Brain microvascular endothelial cell (primary cell): ENCODE results near the gene ZNF148.

Experiments used
- DNase-seq: peaks from one replicate; pipeline ENCODE4 v3.0.0-alpha.2; 2020
- H3K27ac ChIP-seq: fragments of 250-450 bp; sonication (Bioruptor Pico); 2 replicates; pipeline ENCODE4 v1.5.1; 2020; ENCODE audit warnings: mild to moderate bottlenecking, moderate library complexity
- H3K27me3 ChIP-seq: fragments of 250-450 bp; sonication (Bioruptor Pico); replicated peaks from 2 replicates; pipeline ENCODE4 v1.5.1; 2020; ENCODE audit warnings: mild to moderate bottlenecking
- H3K36me3 ChIP-seq: fragments of 250-450 bp; sonication (Bioruptor Pico); replicated peaks from 2 replicates; pipeline ENCODE4 v1.5.1; 2020; ENCODE audit warnings: mild to moderate bottlenecking
- H3K4me3 ChIP-seq: 2 replicates; pipeline ENCODE4 v1.5.1; 2011; ENCODE audit warnings: low read depth, mild to moderate bottlenecking, control low read depth, low read length, moderate library complexity
- in situ Hi-C: cut with HindIII; loops from 2 replicates; pipeline ENCODE4 v1.10.0; 2017; ENCODE audit warnings: low sequenced_read_pairs, low pct_ligation_motif_present
- TF ChIP-seq, protein P1 (sequence below): IDR thresholded peaks from 2 replicates; pipeline ENCODE4 v1.5.1; 2011; ENCODE audit warnings: low read depth, mild to moderate bottlenecking, moderate library complexity, low read length, control low read depth, inconsistent platforms; ENCODE audit errors: missing control alignments

The ZNF148 gene

GRCh38 chr3:125318871-125319270 is 56.3 kb downstream of the ZNF148 start:
- no peak overlapping the region for H3K4me3 ChIP-seq
- H3K27ac ChIP-seq = no peak overlapping the region
- no peaks in the 10 kb centered on the region for H3K27me3 ChIP-seq
- in situ Hi-C loops = no loop called here
- no peak for DNase-seq
- TF ChIP-seq, protein P1, sequence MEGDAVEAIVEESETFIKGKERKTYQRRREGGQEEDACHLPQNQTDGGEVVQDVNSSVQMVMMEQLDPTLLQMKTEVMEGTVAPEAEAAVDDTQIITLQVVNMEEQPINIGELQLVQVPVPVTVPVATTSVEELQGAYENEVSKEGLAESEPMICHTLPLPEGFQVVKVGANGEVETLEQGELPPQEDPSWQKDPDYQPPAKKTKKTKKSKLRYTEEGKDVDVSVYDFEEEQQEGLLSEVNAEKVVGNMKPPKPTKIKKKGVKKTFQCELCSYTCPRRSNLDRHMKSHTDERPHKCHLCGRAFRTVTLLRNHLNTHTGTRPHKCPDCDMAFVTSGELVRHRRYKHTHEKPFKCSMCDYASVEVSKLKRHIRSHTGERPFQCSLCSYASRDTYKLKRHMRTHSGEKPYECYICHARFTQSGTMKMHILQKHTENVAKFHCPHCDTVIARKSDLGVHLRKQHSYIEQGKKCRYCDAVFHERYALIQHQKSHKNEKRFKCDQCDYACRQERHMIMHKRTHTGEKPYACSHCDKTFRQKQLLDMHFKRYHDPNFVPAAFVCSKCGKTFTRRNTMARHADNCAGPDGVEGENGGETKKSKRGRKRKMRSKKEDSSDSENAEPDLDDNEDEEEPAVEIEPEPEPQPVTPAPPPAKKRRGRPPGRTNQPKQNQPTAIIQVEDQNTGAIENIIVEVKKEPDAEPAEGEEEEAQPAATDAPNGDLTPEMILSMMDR = no peak
- H3K36me3 ChIP-seq = peaks cover 6% of the 10 kb centered on the region

- in situ Hi-C loops = no loop called here
- H3K36me3 ChIP-seq = peaks cover 6% of the 10 kb centered on the region
Observed at GRCh38 chr3:125318167-125318865, 56.8 kb downstream of the ZNF148 start.

GRCh38 chr3:125317761-125318160 is 57.4 kb downstream of the ZNF148 start:
- in situ Hi-C loops = no loop called here
- TF ChIP-seq, protein P1 = no peak
- H3K27me3 ChIP-seq = no peaks in the 10 kb centered on the region
- no peak overlapping the region for H3K27ac ChIP-seq
- no peak overlapping the region for H3K4me3 ChIP-seq
- peaks cover 8% of the 10 kb centered on the region for H3K36me3 ChIP-seq
- DNase-seq = no peak

More at GRCh38 chr3:125318167-125318865, 56.8 kb downstream of the ZNF148 start:
- Histone ChIP-seq H3K27ac (no peak overlapping the region), H3K27me3 (no peaks in the 10 kb centered on the region), H3K4me3 (no peak overlapping the region)
- DNase-seq = no peak
- TF ChIP-seq, protein P1 = no peak

DNA sequence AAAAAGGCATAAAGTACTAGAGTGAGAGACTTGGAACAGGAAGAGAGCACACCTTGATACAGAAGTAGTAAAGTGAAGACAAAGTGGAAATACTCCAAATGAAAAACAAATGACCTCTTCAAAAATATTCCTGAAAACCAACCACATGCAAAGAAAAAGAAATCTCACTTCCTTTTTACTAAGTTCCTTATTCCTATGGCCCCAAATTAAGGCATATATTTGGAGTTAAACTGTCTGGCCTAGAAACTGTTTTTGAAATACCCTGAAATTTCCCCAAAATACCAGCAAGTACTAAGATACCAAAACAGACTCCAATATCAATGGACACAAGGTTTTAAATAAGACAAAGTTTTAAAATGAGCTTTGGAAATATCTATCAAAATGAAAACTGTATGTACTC is 58.2 kb downstream of the ZNF148 start:
- Histone ChIP-seq H3K27ac (no peak overlapping the region), H3K4me3 (no peak overlapping the region), H3K36me3 (peaks cover 13% of the 10 kb centered on the region), H3K27me3 (no peaks in the 10 kb centered on the region)
- TF ChIP-seq, protein P1 = no peak
- no peak for DNase-seq
- in situ Hi-C loops = no loop called here

GRCh38 chr3:125316246-125316645 is 58.9 kb downstream of the ZNF148 start:
- H3K27ac ChIP-seq = no peak overlapping the region
- in situ Hi-C loops = no loop called here
- no peak overlapping the region for H3K4me3 ChIP-seq
- H3K36me3 ChIP-seq = peaks cover 13% of the 10 kb centered on the region
- TF ChIP-seq, protein P1 = no peak
- H3K27me3 ChIP-seq = no peaks in the 10 kb centered on the region
- DNase-seq = no peak
